Measurements from ENCODE around the gene ACO2. TPM values are rescaled to one million over a fixed set of nuclear protein-coding genes. Genes with fewer than 3 reads are reported as not detected.

ACO2 gene
- total RNA-seq, 1 experiment from 2014 or later: 71.5 TPM

GRCh38 chr22:41478473-41478872 lies 9.6 kb downstream of the ACO2 start:
- in situ Hi-C loops (cut with HindIII; ENCODE audit: low pct_unique_long_range_greater_than_20kb, low sequenced_read_pairs): no loop called here
- DNase-seq (ENCODE audit: low read depth, low spot score) (no peak), ATAC-seq (no peak)
- ChIA-PET POLR2A (interaction anchor here (0.7 kb wide), 1 partner anchor 30 kb away, joined by 14 read pairs; no protein-coding TSS in a partner anchor), CTCF (interaction anchor here (0.6 kb wide), 1 partner anchor 34 kb away, joined by 6 read pairs; no protein-coding TSS in a partner anchor)
- Histone ChIP-seq H3K9me3 (ENCODE audit: control insufficient read depth, insufficient read depth, low read depth, low read length) (no peaks in the 10 kb centered on the region), H3K36me3 (ENCODE audit: control insufficient read depth, insufficient read depth, low read length) (no peaks in the 10 kb centered on the region), H3K27me3 (ENCODE audit: control insufficient read depth, insufficient read depth, low read length) (no peaks in the 10 kb centered on the region), H3K4me1 (ENCODE audit: control insufficient read depth, insufficient read depth, low read length) (peaks cover 37% of the 10 kb centered on the region), H3K4me3 (ENCODE audit: low read depth in 2 of 2, low read length in 2 of 2) (no peak overlapping the region), H3K27ac (ENCODE audit: low read length) (no peak overlapping the region)
- intact Hi-C loops (cut with micrococcal nuclease; ENCODE audit: unreplicated experiment): no loop called here
- no TSS peak for BruUV-seq (replicated peaks)
- no peak for TF ChIP-seq POLR2AphosphoS5 (IDR thresholded peaks at IDR 0.05; ENCODE audit: low read depth, low read length)

GRCh38 chr22:41478891-41479521 lies 10.1 kb downstream of the ACO2 start:
- Histone ChIP-seq H3K4me3 (ENCODE audit: low read depth in 2 of 2, low read length in 2 of 2) (no peak overlapping the region), H3K4me1 (ENCODE audit: control insufficient read depth, insufficient read depth, low read length) (peaks cover 37% of the 10 kb centered on the region), H3K36me3 (ENCODE audit: control insufficient read depth, insufficient read depth, low read length) (no peaks in the 10 kb centered on the region), H3K27me3 (ENCODE audit: control insufficient read depth, insufficient read depth, low read length) (no peaks in the 10 kb centered on the region), H3K27ac (ENCODE audit: low read length) (no peak overlapping the region), H3K9me3 (ENCODE audit: control insufficient read depth, insufficient read depth, low read depth, low read length) (no peaks in the 10 kb centered on the region)
- intact Hi-C loops (cut with micrococcal nuclease; ENCODE audit: unreplicated experiment) (no loop called here), in situ Hi-C loops (cut with HindIII; ENCODE audit: low pct_unique_long_range_greater_than_20kb, low sequenced_read_pairs) (no loop called here)
- no peak for TF ChIP-seq TCF7L2 (IDR thresholded peaks at IDR 0.05; ENCODE audit: low read depth, low read length)
- TF ChIP-seq, protein P1, sequence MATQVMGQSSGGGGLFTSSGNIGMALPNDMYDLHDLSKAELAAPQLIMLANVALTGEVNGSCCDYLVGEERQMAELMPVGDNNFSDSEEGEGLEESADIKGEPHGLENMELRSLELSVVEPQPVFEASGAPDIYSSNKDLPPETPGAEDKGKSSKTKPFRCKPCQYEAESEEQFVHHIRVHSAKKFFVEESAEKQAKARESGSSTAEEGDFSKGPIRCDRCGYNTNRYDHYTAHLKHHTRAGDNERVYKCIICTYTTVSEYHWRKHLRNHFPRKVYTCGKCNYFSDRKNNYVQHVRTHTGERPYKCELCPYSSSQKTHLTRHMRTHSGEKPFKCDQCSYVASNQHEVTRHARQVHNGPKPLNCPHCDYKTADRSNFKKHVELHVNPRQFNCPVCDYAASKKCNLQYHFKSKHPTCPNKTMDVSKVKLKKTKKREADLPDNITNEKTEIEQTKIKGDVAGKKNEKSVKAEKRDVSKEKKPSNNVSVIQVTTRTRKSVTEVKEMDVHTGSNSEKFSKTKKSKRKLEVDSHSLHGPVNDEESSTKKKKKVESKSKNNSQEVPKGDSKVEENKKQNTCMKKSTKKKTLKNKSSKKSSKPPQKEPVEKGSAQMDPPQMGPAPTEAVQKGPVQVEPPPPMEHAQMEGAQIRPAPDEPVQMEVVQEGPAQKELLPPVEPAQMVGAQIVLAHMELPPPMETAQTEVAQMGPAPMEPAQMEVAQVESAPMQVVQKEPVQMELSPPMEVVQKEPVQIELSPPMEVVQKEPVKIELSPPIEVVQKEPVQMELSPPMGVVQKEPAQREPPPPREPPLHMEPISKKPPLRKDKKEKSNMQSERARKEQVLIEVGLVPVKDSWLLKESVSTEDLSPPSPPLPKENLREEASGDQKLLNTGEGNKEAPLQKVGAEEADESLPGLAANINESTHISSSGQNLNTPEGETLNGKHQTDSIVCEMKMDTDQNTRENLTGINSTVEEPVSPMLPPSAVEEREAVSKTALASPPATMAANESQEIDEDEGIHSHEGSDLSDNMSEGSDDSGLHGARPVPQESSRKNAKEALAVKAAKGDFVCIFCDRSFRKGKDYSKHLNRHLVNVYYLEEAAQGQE (IDR thresholded peaks at IDR 0.05; ENCODE audit: insufficient read depth in 1 of 2, low read depth in 2 of 2, low read length in 1 of 2): no peak
- TF ChIP-seq, protein P2, sequence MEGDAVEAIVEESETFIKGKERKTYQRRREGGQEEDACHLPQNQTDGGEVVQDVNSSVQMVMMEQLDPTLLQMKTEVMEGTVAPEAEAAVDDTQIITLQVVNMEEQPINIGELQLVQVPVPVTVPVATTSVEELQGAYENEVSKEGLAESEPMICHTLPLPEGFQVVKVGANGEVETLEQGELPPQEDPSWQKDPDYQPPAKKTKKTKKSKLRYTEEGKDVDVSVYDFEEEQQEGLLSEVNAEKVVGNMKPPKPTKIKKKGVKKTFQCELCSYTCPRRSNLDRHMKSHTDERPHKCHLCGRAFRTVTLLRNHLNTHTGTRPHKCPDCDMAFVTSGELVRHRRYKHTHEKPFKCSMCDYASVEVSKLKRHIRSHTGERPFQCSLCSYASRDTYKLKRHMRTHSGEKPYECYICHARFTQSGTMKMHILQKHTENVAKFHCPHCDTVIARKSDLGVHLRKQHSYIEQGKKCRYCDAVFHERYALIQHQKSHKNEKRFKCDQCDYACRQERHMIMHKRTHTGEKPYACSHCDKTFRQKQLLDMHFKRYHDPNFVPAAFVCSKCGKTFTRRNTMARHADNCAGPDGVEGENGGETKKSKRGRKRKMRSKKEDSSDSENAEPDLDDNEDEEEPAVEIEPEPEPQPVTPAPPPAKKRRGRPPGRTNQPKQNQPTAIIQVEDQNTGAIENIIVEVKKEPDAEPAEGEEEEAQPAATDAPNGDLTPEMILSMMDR (IDR thresholded peaks at IDR 0.05): no peak
- TF ChIP-seq SIN3A (IDR thresholded peaks at IDR 0.05; ENCODE audit: borderline replicate concordance, insufficient read depth, low read depth, low read length): no peak
- TF ChIP-seq POLR2AphosphoS5 (IDR thresholded peaks at IDR 0.05; ENCODE audit: low read depth, low read length): no peak
- ATAC-seq (no peak), DNase-seq (ENCODE audit: low read depth, low spot score) (no peak)
- CTCF ChIA-PET: interaction anchor here (0.6 kb wide), 1 partner anchor 33 kb away, joined by 6 read pairs; no protein-coding TSS in a partner anchor
- POLR2A ChIA-PET: interaction anchor here (0.7 kb wide), 1 partner anchor 30 kb away, joined by 14 read pairs; no protein-coding TSS in a partner anchor
- BruUV-seq (replicated peaks): no TSS peak
